ENCODE measurements around the gene GATC. TPM values are rescaled to one million over a fixed set of nuclear protein-coding genes. Genes with fewer than 3 reads are reported as not detected.

Gene GATC
- total RNA-seq, 2 experiments from 2014 or later, result 18.6 to 19.4 TPM

DNA sequence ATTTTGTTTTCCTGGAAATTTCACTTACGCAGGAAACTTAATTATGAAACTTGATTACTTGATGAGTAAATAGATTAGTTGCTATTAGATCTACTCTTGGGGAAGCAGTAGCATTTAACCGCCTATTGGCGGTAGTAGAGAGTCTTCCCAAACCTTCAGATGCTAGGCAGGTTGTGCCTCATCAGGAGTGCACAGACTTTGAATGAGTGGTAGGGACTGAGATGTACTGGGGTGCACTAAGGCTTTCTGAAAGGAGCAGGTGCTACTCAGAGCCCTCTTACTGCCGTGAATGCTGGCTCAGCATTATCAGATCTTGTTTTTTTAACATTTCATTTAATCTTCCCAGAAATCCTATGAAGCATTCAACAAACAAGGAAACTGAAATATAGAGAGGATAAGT, 7.7 kb downstream of the GATC start:
- DNase-seq, result peak in 4 of 14 experiments; percentile 32 to 64 (median 57)
- peaks cover 9% of the 10 kb centered on the region for H3K4me1 ChIP-seq (ENCODE audit: insufficient read depth, low read length)
- H3K9me3 Mint-ChIP-seq, result no peaks in the 10 kb centered on the region
- peak; percentile 95 for ATAC-seq (ENCODE audit: poor library complexity)
- no peak overlapping the region for H3K27ac ChIP-seq (ENCODE audit: low read depth in 1 of 2, low read length in 2 of 2)
- H3K27me3 ChIP-seq (ENCODE audit: control insufficient read depth in 1 of 2, insufficient read depth in 2 of 2, low read length in 2 of 2), result no peaks in the 10 kb centered on the region
- H3K4me3 ChIP-seq (ENCODE audit: low read length), result no peak overlapping the region
- CTCF ChIA-PET, result interaction anchor here (1.6 to 1.8 kb wide), 2 partner anchors 15 to 152 kb away, joined by 3 to 8 read pairs; partner anchors contain the start of genes SIRT4 and SRSF9
- H3K4me1 Mint-ChIP-seq (ENCODE audit: low read depth), result peaks cover 8% of the 10 kb centered on the region
- H3K4me3 Mint-ChIP-seq, result peak overlapping the region; percentile 38
- no peaks in the 10 kb centered on the region for H3K9me3 ChIP-seq (ENCODE audit: control insufficient read depth in 1 of 2, insufficient read depth in 1 of 2, low read length in 2 of 2)
- intact Hi-C loops (cut with DNase I, micrococcal nuclease), result loop anchor here in 1 of 2 experiments (5.0 kb wide), 1 partner anchor 43 kb away; the partner anchor contains the start of gene DYNLL1
- H3K27me3 Mint-ChIP-seq, result no peaks in the 10 kb centered on the region
- peaks cover 57% of the 10 kb centered on the region for H3K36me3 ChIP-seq (ENCODE audit: insufficient read depth, low read length)
- POLR2A ChIA-PET, result interaction anchor here (2.0 kb wide), 1 partner anchor 13 kb away, joined by 6 read pairs; no protein-coding TSS in a partner anchor
- peak; percentile 61 for TF ChIP-seq CTCF (IDR thresholded peaks at IDR 0.05)
- peak overlapping the region; percentile 55 for H3K27ac Mint-ChIP-seq
- H3K36me3 Mint-ChIP-seq (ENCODE audit: low read depth), result peaks cover 44% of the 10 kb centered on the region

DNA sequence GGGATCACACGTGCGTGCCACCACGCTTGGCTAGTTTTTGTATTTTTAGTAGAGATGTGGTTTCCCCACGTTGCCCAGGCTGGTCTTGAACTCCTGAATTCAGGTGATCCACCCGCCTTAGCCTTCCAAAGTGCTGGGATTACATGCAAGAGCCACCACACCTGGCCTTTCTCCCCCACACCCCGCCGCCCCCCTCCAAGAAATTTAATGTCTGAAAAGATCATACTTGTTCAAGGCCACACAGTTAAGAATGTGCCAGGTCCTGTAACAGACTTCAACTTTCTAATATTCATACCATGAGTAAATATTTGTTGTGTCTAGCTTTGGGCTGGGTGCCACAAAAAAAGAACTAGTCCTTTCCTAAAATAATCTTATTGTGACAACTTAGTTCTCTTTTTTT, 9.1 kb downstream of the GATC start:
- Histone ChIP-seq H3K4me1 (ENCODE audit: insufficient read depth, low read length) (peaks cover 3% of the 10 kb centered on the region), H3K4me3 (ENCODE audit: low read length) (no peak overlapping the region), H3K36me3 (ENCODE audit: insufficient read depth, low read length) (peaks cover 66% of the 10 kb centered on the region), H3K27ac (ENCODE audit: low read depth in 1 of 2, low read length in 2 of 2) (no peak overlapping the region), H3K9me3 (ENCODE audit: control insufficient read depth in 1 of 2, insufficient read depth in 1 of 2, low read length in 2 of 2) (no peaks in the 10 kb centered on the region), H3K27me3 (ENCODE audit: control insufficient read depth in 1 of 2, insufficient read depth in 2 of 2, low read length in 2 of 2) (no peaks in the 10 kb centered on the region)
- Mint-ChIP-seq H3K27ac (no peak overlapping the region), H3K9me3 (no peaks in the 10 kb centered on the region), H3K4me3 (no peak overlapping the region), H3K4me1 (ENCODE audit: low read depth) (peaks cover 4% of the 10 kb centered on the region), H3K27me3 (no peaks in the 10 kb centered on the region), H3K36me3 (ENCODE audit: low read depth) (peaks cover 57% of the 10 kb centered on the region)
- intact Hi-C loops (cut with DNase I, micrococcal nuclease), result no loop called here
- POLR2A ChIA-PET, result interaction anchor here (1.0 kb wide), 1 partner anchor 14 kb away, joined by 5 read pairs; the partner anchor contains the start of gene SRSF9
- CTCF ChIA-PET, result no interaction called here
- no peak for ATAC-seq (ENCODE audit: poor library complexity)
- no peak for TF ChIP-seq CTCF (IDR thresholded peaks at IDR 0.05)
- no peak for DNase-seq

GRCh38 chr12:120457133-120457532, 10.9 kb downstream of the GATC start:
- Histone ChIP-seq H3K9me3 (ENCODE audit: control insufficient read depth in 1 of 2, insufficient read depth in 1 of 2, low read length in 2 of 2) (no peaks in the 10 kb centered on the region), H3K4me1 (ENCODE audit: insufficient read depth, low read length) (peaks cover 3% of the 10 kb centered on the region), H3K27ac (ENCODE audit: low read depth in 1 of 2, low read length in 2 of 2) (no peak overlapping the region), H3K4me3 (ENCODE audit: low read length) (no peak overlapping the region), H3K27me3 (ENCODE audit: control insufficient read depth in 1 of 2, insufficient read depth in 2 of 2, low read length in 2 of 2) (no peaks in the 10 kb centered on the region), H3K36me3 (ENCODE audit: insufficient read depth, low read length) (peaks cover 77% of the 10 kb centered on the region)
- peaks cover 74% of the 10 kb centered on the region for H3K36me3 Mint-ChIP-seq (ENCODE audit: low read depth)
- DNase-seq, result peak in 1 of 14 experiments; percentile 18
- H3K27ac Mint-ChIP-seq, result no peak overlapping the region
- intact Hi-C loops (cut with DNase I, micrococcal nuclease), result no loop called here
- peak; percentile 14 for TF ChIP-seq CTCF (IDR thresholded peaks at IDR 0.05)
- no peak for ATAC-seq (ENCODE audit: poor library complexity)
- peaks cover 4% of the 10 kb centered on the region for H3K4me1 Mint-ChIP-seq (ENCODE audit: low read depth)
- ChIA-PET POLR2A (interaction anchor here (0.8 to 1.7 kb wide), 2 partner anchors 12 to 20 kb away, joined by 3 to 6 read pairs; no protein-coding TSS in a partner anchor), CTCF (interaction anchor here (0.6 to 3.9 kb wide), 4 partner anchors 8 to 78 kb away, joined by 3 to 10 read pairs (median 4); partner anchors contain the start of gene SRSF9)
- no peaks in the 10 kb centered on the region for H3K9me3 Mint-ChIP-seq
- H3K27me3 Mint-ChIP-seq, result no peaks in the 10 kb centered on the region
- no peak overlapping the region for H3K4me3 Mint-ChIP-seq

All from CD4-positive, alpha-beta T cell (primary cell).